PC-9 (cell line): ENCODE data around the gene EFCAB9. TPM values are rescaled to one million over a fixed set of nuclear protein-coding genes. Genes with fewer than 3 reads are reported as not detected.
"Not testable (repeated sequence)": the region's sequence is repeated elsewhere in the genome, so short reads cannot be mapped to it uniquely, and the experiment has no call there.

Source experiments
- BruUV-seq: library from RNA; stranded (reverse); fragments of 400-500 nt; replicated peaks from 2 replicates; lab custom pipeline; 2021; lab: Mats Ljungman, UMichigan
- CTCF ChIA-PET: fragments of 300-600 bp; sonication (Branson Sonifier 250); formaldehyde crosslinking; loops from one replicate; lab custom pipeline; 2022; ENCODE audit warnings: antibody characterized with exemption; lab: Charles Lee
- POLR2A ChIA-PET: fragments of 300-600 bp; sonication (Branson Sonifier 250); formaldehyde crosslinking; loops from one replicate; lab custom pipeline; 2022; ENCODE audit warnings: antibody characterized with exemption; ENCODE audit not compliant: unreplicated experiment; lab: Charles Lee
- DNase-seq, 2 experiments: peaks; one replicate each; pipeline versions ENCODE4 v3.0.0 to v3.0.0-alpha.2; 2015 to 2022; ENCODE audit warnings: mixed read lengths in 1 of 2
- H2AFZ ChIP-seq: fragments of 200-600 bp; sonication (generic); 2 replicates; pipeline ENCODE4 v1.8.1; 2017; ENCODE audit warnings: antibody characterized with exemption
- H3F3A ChIP-seq: fragments of 200-600 bp; sonication (generic); 2 replicates; pipeline ENCODE4 v1.8.1; 2017; ENCODE audit warnings: antibody characterized with exemption, mild to moderate bottlenecking, low read depth; ENCODE audit not compliant: insufficient read depth
- H3K27ac ChIP-seq: fragments of 200-600 bp; sonication (generic); 2 replicates; pipeline ENCODE4 v1.6.1; 2016; ENCODE audit warnings: mixed run types
- H3K27me3 ChIP-seq: fragments of 200-600 bp; sonication (generic); 2 replicates; pipeline ENCODE4 v1.6.1; 2016; ENCODE audit warnings: low read depth, mixed run types; ENCODE audit not compliant: insufficient read depth
- H3K36me3 ChIP-seq: fragments of 200-600 bp; sonication (generic); 2 replicates; pipeline ENCODE4 v1.6.1; 2016; ENCODE audit warnings: low read depth, mixed run types
- H3K4me1 ChIP-seq: fragments of 200-600 bp; sonication (generic); replicated peaks from 2 replicates; pipeline ENCODE4 v1.6.1; 2016; ENCODE audit warnings: mixed run types; ENCODE audit not compliant: insufficient read depth
- H3K4me2 ChIP-seq: fragments of 200-600 bp; sonication (generic); 2 replicates; pipeline ENCODE4 v1.6.1; 2017; ENCODE audit warnings: mixed run types
- H3K4me3 ChIP-seq: fragments of 200-600 bp; sonication (generic); 2 replicates; pipeline ENCODE4 v1.6.1; 2016; ENCODE audit warnings: mixed run types
- H3K79me2 ChIP-seq: fragments of 200-600 bp; sonication (generic); 2 replicates; pipeline ENCODE4 v1.6.1; 2017; ENCODE audit warnings: low read depth, mixed run types
- H3K9me2 ChIP-seq: fragments of 200-600 bp; sonication (generic); 2 replicates; pipeline ENCODE4 v1.8.1; 2017; ENCODE audit warnings: mild to moderate bottlenecking; ENCODE audit not compliant: insufficient read depth
- H3K9me3 ChIP-seq: fragments of 200-600 bp; sonication (generic); 2 replicates; pipeline ENCODE4 v1.8.1; 2016; ENCODE audit warnings: low read depth; ENCODE audit not compliant: insufficient read depth
- H4K20me1 ChIP-seq: fragments of 200-600 bp; sonication (generic); 2 replicates; pipeline ENCODE4 v1.8.1; 2017; ENCODE audit not compliant: insufficient read depth
- CTCF ChIP-seq: fragments of 200-600 bp; sonication (generic); conservative IDR thresholded peaks from 2 replicates; pipeline ENCODE4 v1.6.1; 2017; ENCODE audit warnings: mixed run types, antibody characterized with exemption, mild to moderate bottlenecking, moderate library complexity
- EZH2 ChIP-seq: fragments of 200-600 bp; sonication (generic); IDR thresholded peaks from 2 replicates; pipeline ENCODE4 v1.8.0; 2017; ENCODE audit warnings: antibody characterized with exemption, low read depth
- intact Hi-C: fragments of 100-400 bp; cut with micrococcal nuclease; formaldehyde crosslinking; loops from one replicate; pipeline ENCODE4 v1.10.0; 2022; ENCODE audit not compliant: unreplicated experiment
- total RNA-seq: library from RNA; stranded (reverse); gene quantifications from 2 replicates; pipeline ENCODE4 v1.2.3, GENCODE V29; 2021

The EFCAB9 gene
- total RNA-seq, 1 experiment from 2014 or later = not detected

- CTCF ChIA-PET = no interaction called here
- H3K79me2 ChIP-seq = no peaks in the 10 kb centered on the region
- POLR2A ChIA-PET = no interaction called here
These were observed 5.5 kb downstream of the EFCAB9 start for GRCh38 chr5:172199446-172199845.

GRCh38 chr5:172200476-172200875 is 6.5 kb downstream of the EFCAB9 start:
- POLR2A ChIA-PET = no interaction called here
- no peaks in the 10 kb centered on the region for H4K20me1 ChIP-seq
- CTCF ChIA-PET = no interaction called here
- H3K9me3 ChIP-seq = no peaks in the 10 kb centered on the region
- H3K79me2 ChIP-seq = no peaks in the 10 kb centered on the region
- no peaks in the 10 kb centered on the region for H3K36me3 ChIP-seq
- TF ChIP-seq EZH2 (no peak), CTCF (no peak)
- no peaks in the 10 kb centered on the region for H3K9me2 ChIP-seq
- DNase-seq = no peak
- BruUV-seq = no TSS peak
- H3F3A ChIP-seq = no peaks in the 10 kb centered on the region
- H3K4me3 ChIP-seq = no peak overlapping the region
- intact Hi-C loops = no loop called here
- no peaks in the 10 kb centered on the region for H3K4me1 ChIP-seq
- H3K27ac ChIP-seq = no peak overlapping the region
- H3K4me2 ChIP-seq = no peak overlapping the region
- no peaks in the 10 kb centered on the region for H3K27me3 ChIP-seq
- H2AFZ ChIP-seq = no peak overlapping the region

More at GRCh38 chr5:172199446-172199845, 5.5 kb downstream of the EFCAB9 start:
- H4K20me1 ChIP-seq = no peaks in the 10 kb centered on the region
- no peak for TF ChIP-seq CTCF
- TF ChIP-seq EZH2 = no peak
- H2AFZ ChIP-seq = no peak overlapping the region
- no peak overlapping the region for H3K4me2 ChIP-seq
- H3K27ac ChIP-seq = no peak overlapping the region
- H3K4me1 ChIP-seq = no peaks in the 10 kb centered on the region
- H3K36me3 ChIP-seq = no peaks in the 10 kb centered on the region
- no peaks in the 10 kb centered on the region for H3F3A ChIP-seq
- BruUV-seq = no TSS peak
- H3K4me3 ChIP-seq = no peak overlapping the region
- H3K9me2 ChIP-seq = no peaks in the 10 kb centered on the region
- no peak for DNase-seq
- intact Hi-C loops = no loop called here
- no peaks in the 10 kb centered on the region for H3K27me3 ChIP-seq
- no peaks in the 10 kb centered on the region for H3K9me3 ChIP-seq

GRCh38 chr5:172205984-172206383 is 12.0 kb downstream of the EFCAB9 start:
- H2AFZ ChIP-seq, H3K27ac ChIP-seq, intact Hi-C loops, H3K4me1 ChIP-seq, H3K79me2 ChIP-seq, H3K9me3 ChIP-seq, H3F3A ChIP-seq, H3K9me2 ChIP-seq, H3K4me3 ChIP-seq, H3K4me2 ChIP-seq, CTCF ChIA-PET, POLR2A ChIA-PET, H3K36me3 ChIP-seq, H3K27me3 ChIP-seq, DNase-seq, BruUV-seq, H4K20me1 ChIP-seq: not testable (repeated sequence)

- Histone ChIP-seq H3F3A (no peaks in the 10 kb centered on the region), H3K36me3 (no peaks in the 10 kb centered on the region), H4K20me1 (no peaks in the 10 kb centered on the region), H2AFZ (no peak overlapping the region), H3K79me2 (no peaks in the 10 kb centered on the region), H3K27me3 (no peaks in the 10 kb centered on the region), H3K4me1 (no peaks in the 10 kb centered on the region), H3K4me2 (no peak overlapping the region), H3K9me3 (no peaks in the 10 kb centered on the region), H3K9me2 (no peaks in the 10 kb centered on the region), H3K27ac (no peak overlapping the region), H3K4me3 (no peak overlapping the region)
- no peak for DNase-seq
- no TSS peak for BruUV-seq
- ChIA-PET POLR2A (no interaction called here), CTCF (no interaction called here)
- TF ChIP-seq EZH2 (no peak), CTCF (no peak)
- intact Hi-C loops = no loop called here
These were observed 13.5 kb downstream of the EFCAB9 start for GRCh38 chr5:172207511-172207910.
